HG02970 (cell line): ENCODE measurements around the gene PRKAA1.
"Not testable (repeated sequence)": the region's sequence is repeated elsewhere in the genome, so short reads cannot be mapped to it uniquely, and the experiment has no call there.

Experiments used
- ATAC-seq: cut with Tn5 transposase; IDR thresholded peaks from one replicate; pipeline ENCODE4 v1.9.1; 2021; ENCODE audit warnings: mild to moderate bottlenecking, moderate library complexity, moderate number of reproducible peaks; ENCODE audit not compliant: unreplicated experiment, low FRiP score

PRKAA1 gene

DNA sequence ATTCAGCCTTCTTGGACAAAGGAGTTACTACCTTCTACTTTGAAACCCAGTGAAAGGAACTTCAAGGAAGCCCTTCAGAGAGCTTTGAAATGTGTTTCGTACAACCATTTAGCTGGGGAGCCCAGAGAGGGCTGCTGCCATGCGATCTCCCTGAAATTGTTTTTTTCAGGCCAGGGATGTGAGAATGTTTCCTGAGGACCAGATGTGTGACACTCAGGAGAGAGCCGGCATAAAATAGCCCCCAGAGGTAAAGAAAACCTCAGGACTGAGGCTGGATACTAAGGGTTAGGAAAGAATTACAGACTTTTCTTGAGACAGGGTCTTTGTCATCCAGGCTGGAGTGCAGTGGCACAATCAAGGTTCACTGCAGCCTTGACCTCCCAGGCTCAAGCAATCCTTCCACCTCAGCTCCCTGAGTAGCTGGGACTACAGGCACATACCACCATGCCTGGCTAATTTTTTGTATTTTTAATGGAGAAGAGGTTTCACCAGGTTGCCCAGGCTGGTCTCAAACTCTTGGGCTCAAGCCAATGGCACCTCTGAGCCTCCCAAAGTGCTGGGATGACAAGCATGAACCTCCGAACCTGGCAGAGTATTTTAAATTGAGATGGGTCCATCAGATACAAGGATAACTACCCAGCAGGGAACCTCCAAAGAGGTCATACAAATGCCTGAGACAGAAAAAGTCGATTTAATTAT, 28.5 kb upstream of the PRKAA1 start:
- no peak for ATAC-seq

- ATAC-seq = not testable (repeated sequence)
Observed at GRCh38 chr5:40825461-40826043, 27.4 kb upstream of the PRKAA1 start.

DNA sequence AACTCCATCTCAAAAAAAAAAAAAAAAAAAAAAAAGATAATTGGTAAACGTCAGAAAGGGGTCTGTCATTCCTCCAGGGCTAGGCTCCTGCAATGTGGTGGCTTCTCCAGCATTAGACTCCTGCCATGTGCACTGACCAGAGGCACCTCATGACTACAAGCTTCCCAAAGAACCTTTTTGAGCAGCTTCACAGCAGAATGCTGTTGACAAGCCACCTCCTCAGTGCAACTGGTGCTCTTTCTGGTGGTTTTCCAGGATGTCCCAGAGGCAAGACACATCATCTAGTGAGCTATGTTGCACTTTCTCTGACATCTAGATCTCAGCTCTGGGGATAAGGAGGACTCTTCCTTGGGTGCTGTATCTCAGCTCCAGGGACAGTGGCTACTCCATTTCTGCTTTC, 25.3 kb upstream of the PRKAA1 start:
- no peak for ATAC-seq

DNA sequence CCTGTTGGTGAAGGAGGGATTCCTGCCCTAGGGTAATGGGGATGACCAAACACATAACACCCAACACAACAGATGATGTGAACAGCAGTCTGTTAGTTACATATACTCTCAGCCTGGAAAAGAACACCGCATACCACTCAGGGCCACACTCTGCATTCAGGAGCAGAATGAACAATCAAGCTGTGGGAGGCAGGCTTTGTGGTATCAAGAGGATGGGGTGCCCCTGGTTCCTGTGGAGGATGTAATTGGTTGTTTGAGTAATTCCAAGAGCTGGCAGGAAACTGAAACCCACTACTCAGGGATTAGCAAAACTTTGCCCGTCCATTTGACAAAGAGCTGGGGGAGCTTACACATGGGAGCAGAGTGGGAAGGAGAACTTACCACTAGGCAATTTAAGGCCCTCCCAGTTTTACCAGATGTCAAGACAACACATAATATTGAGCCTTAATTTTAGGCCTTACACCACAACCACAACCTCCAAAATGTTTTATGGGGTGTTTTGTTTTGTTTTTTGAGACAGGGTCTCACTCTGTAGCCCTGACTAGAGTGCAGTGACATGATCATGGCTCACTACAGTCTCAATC, 15.6 kb upstream of the PRKAA1 start:
- ATAC-seq = no peak

DNA sequence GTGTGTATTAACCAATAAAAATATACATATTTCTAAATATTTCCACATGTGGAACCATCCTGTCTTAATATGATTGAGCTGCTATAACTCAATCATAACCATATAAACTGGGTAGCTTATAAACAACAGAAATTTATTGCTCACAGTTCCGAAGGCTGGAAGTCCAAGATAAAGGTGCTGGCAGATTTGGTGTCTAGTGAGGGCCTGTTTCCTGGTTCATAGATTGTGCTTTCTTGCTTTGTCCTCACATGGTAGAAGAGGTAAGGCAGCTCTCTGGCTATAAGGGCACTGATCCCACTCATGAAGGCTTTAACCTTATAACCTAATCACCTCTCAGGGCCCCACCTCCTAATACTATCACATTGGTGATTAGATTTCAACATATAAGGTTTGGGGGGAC, 14.0 kb upstream of the PRKAA1 start:
- ATAC-seq = no peak

DNA sequence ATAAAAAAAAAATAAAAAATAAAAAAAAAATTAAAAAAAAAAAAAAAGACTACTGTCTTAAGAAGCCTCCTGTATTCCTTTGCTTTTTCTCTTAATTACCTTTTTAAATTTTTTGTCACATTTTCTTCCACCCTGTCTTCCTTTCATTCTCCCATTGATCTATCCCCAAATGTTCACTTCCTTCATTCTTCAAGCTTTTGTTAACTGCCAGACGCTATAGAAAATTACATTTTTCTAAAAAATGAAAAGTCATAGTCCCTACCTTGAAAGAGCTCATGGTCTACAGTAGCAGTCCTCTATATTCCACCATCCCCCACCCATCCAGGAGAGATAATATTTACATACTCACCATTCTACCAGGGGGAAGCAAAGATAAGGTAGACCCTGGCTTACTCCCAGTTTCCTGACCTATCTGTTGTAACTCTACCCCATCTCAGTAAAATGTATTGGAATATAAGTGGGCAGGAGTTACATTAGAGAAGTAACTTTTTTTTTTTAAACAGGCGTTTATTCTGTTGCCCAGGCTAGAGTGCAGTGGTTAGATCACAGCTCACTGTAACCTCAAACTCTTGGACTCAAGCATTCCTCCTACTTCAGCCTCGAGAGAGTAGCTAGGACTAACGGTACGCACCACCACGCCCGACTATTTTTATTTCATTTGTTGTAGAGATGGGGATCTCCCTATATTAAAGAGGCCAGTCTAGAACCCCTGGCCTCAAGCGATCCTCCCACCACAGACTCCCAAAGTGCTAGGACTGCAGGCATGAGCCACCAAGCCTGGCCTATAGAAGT, 3.8 kb upstream of the PRKAA1 start:
- ATAC-seq = no peak

- no peak for ATAC-seq
Observed at GRCh38 chr5:40799258-40799657, 1.1 kb upstream of the PRKAA1 start.

DNA sequence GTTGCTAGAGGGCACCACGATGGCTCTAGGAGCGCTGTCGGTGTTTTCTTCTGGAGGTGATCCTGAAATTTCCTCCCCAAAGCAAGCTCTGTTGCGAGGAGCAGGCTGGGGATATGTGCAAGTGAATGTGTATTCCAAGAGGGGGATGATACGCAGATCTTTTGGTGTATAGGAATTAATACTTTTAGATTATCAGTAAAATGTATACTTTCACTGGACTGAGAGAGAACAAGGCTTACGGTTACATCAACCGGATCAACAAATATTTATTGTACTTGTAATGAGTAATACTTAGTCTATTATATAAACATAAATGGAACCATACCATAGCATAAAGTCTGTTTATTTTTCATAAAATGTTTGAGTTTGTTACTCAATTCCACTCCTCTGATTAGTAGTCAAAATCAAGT, 632 bp upstream of the PRKAA1 start:
- no peak for ATAC-seq

DNA sequence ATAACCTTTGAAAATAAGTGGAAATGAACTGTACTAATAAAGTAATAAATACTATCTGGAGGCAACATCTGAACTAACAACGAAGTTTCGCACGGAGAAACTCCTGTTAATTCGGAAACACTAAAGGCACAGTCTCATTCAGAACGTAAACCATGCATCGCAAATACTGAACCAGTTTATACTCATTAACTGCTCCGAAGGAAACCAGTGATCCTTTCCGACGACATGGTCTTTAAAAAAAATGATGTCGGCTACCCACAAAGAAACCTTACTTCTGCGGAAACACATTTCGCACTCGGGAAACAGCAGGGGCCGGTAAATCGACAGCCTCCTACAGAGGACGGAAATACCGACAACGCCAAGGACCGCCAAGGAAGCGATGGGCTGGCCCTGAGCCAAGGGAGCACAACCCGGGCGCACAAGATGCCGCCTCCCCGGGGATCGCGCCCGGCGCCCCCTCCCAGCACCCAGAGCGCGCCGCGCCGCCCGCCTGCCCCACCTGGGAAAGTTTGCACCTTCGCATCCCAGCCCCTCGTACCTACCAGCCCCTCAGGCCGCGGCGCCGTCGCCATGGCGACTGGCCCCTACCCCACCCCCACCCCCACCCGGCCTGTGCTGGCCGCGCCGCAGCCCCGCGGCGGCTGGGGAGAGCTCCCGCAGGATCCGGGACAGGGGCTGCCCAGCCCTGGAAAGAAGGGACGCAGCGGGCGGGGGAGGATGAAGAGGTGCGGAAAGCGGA, 732 bp downstream of the PRKAA1 start:
- ATAC-seq = peak; percentile 36

- ATAC-seq = no peak
Observed at GRCh38 chr5:40796487-40796889, 1.7 kb downstream of the PRKAA1 start.

DNA sequence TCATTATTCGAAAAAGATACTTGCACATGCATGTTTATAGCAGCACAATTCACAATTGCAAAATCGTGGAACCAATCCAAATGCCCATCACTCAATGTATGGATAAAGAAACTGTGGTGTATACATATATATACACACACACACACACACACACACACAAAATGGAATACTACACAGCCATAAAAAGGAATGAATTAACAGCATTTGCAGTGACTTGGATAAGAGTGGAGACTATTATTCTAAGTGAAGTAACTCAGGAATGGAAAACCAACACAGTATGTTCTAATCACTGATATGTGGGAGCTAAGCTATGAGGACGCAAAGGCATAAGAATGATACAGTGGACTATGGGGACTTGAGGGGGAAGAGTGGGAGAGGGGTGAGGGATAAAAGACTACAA, 3.3 kb downstream of the PRKAA1 start:
- not testable (repeated sequence) for ATAC-seq

GRCh38 chr5:40794340-40794739, 3.8 kb downstream of the PRKAA1 start:
- not testable (repeated sequence) for ATAC-seq

- not testable (repeated sequence) for ATAC-seq
Observed at GRCh38 chr5:40792691-40793090, 5.5 kb downstream of the PRKAA1 start.

DNA sequence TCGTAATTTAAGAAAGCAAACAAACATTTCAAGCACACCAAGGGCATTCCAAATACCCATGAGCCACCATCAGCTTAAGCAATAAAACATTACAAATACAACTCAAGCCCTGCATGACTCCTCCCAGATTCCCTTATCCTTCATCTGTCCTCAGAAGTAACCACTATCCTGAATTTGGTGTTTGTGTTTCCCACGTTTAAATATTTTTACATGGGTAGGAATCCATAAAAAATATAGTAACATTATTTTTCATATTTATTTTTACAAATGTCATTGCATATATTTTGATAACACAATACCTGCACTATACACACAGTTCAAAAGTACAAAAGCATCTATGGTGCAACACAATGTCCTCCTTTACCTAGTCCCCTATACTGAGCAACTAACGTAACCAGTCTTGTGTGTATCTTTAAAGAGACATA, 6.4 kb downstream of the PRKAA1 start:
- no peak for ATAC-seq

- ATAC-seq = no peak
Observed at GRCh38 chr5:40790947-40791593, 7.1 kb downstream of the PRKAA1 start.

GRCh38 chr5:40788941-40789340, 9.2 kb downstream of the PRKAA1 start:
- ATAC-seq = not testable (repeated sequence)

DNA sequence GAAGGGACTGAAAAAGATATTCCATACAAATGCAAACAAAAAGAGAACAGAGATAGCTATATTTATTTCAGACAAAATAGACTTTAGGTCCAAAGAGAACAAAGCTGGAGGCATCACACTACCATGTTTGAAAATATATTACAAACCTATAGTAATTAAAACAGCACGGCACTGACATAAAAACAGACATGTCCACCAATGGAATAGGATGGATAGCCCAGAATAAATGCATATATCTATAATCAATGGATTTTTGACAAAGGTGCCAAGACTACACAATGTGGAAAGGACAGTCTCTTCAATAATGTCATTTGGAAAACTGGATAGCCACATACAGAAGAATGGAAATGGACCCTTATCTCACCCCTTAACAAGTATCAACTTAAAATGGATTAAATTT, 10.2 kb downstream of the PRKAA1 start:
- ATAC-seq = no peak

DNA sequence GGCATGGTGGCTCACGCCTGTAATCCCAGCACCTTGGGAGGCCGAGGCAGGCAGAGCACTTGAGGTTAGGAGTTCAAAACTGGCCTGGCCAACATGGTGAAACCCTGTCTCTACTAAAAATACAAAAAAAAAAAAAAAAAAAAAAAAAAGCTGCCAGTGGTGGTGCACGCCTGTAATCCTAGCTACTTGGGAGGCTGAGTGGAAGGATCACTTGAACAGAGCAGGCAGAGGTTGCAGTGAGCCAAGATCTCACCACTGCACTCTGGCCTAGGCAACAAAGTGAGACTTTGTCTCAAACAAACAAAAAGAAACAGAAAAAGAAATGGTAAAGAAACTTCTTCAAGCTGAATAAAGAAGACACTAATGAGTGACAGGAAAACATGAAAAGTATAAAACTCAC, 11.5 kb downstream of the PRKAA1 start:
- not testable (repeated sequence) for ATAC-seq

DNA sequence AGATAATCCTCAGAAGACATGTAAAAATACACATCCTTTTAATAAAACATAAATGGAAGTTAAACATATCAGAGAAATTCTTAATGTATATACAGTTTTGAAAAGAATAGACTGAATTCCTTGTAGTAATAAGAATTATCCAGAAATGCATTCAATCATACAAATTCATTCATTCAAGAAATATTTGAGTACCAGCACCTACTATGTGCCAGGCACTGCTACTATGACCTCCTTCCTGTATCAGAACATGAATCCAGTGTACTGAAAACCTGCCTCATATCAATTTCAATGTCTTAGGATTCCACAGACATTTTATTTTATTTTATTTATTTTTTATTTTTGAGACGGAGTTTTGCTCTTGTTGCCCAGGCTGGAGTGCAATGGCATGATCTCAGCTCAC, 13.3 kb downstream of the PRKAA1 start:
- no peak for ATAC-seq

- ATAC-seq = no peak
Observed at GRCh38 chr5:40784027-40784653, 14.0 kb downstream of the PRKAA1 start.
